Karpas-422 (cell line): ENCODE data around the gene NGB. TPM values are rescaled to one million over a fixed set of nuclear protein-coding genes. Genes with fewer than 3 reads are reported as not detected.

Experiments used
- DNase-seq: peaks from one replicate; pipeline ENCODE4 v3.0.0-alpha.2; 2015
- H2AFZ ChIP-seq: fragments of 200-600 bp; sonication (generic); 2 replicates; pipeline ENCODE4 v1.6.1; 2014; ENCODE audit warnings: antibody characterized with exemption, low read length, mixed read lengths
- H3K27ac ChIP-seq: fragments of 200-600 bp; sonication (generic); 2 replicates; pipeline ENCODE4 v1.5.1; 2014; ENCODE audit warnings: mild to moderate bottlenecking, low read length, moderate library complexity
- H3K27me3 ChIP-seq: fragments of 200-600 bp; sonication (generic); 2 replicates; pipeline ENCODE4 v1.6.1; 2014; ENCODE audit warnings: low read length, mixed read lengths
- H3K36me3 ChIP-seq: fragments of 200-600 bp; sonication (generic); 2 replicates; pipeline ENCODE4 v1.6.1; 2014; ENCODE audit warnings: low read length, mixed read lengths; ENCODE audit not compliant: insufficient read depth
- H3K4me1 ChIP-seq: fragments of 200-600 bp; sonication (generic); 2 replicates; pipeline ENCODE4 v1.6.1; 2014; ENCODE audit warnings: mild to moderate bottlenecking, low read length, mixed read lengths
- H3K4me2 ChIP-seq: fragments of 200-600 bp; sonication (generic); 2 replicates; pipeline ENCODE4 v1.6.1; 2014; ENCODE audit warnings: low read length, low read depth, mild to moderate bottlenecking; ENCODE audit not compliant: poor library complexity, severe bottlenecking
- H3K4me3 ChIP-seq: fragments of 200-600 bp; sonication (generic); 2 replicates; pipeline ENCODE4 v1.5.1; 2014; ENCODE audit warnings: mild to moderate bottlenecking, antibody characterized with exemption, low read length, mixed read lengths
- H3K79me2 ChIP-seq: fragments of 200-600 bp; sonication (generic); 2 replicates; pipeline ENCODE4 v1.6.1; 2014; ENCODE audit warnings: mild to moderate bottlenecking, low read length, mixed read lengths
- H3K9ac ChIP-seq: fragments of 200-600 bp; sonication (generic); 2 replicates; pipeline ENCODE4 v1.6.0; 2014; ENCODE audit warnings: low read length
- H3K9me2 ChIP-seq: fragments of 200-600 bp; sonication (generic), shearing (Covaris generic); replicated peaks from 2 replicates; pipeline ENCODE4 v1.6.0; 2014; ENCODE audit warnings: mild to moderate bottlenecking, low read length, moderate library complexity; ENCODE audit not compliant: insufficient read depth
- H3K9me3 ChIP-seq: fragments of 300-700, 200-600 bp; sonication (generic); 2 replicates; pipeline ENCODE4 v1.6.1; 2014; ENCODE audit warnings: low read length, mixed read lengths
- H4K20me1 ChIP-seq: fragments of 200-600 bp; sonication (generic); 2 replicates; pipeline ENCODE4 v1.6.1; 2014; ENCODE audit warnings: mild to moderate bottlenecking, antibody characterized with exemption, low read length, low read depth; ENCODE audit not compliant: insufficient read depth
- small RNA-seq: library from RNA; depleted of rRNA; stranded (forward); fragments of <200 nt; gene quantifications from one replicate; pipeline ENCODE3, GENCODE V24; 2014
- total RNA-seq: library from RNA; depleted of rRNA; stranded (reverse); fragments of >200 nt; shearing (Covaris generic); gene quantifications from 2 replicates; pipeline ENCODE4 v1.2.3, GENCODE V29; 2014; ENCODE audit warnings: low replicate concordance; rRNA removed

Gene NGB
- total RNA-seq, 1 experiment from 2014 or later = not detected

GRCh38 chr14:77221241-77221871, 49.6 kb downstream of the NGB start:
- Histone ChIP-seq H3K27me3 (no peaks in the 10 kb centered on the region), H3K36me3 (no peaks in the 10 kb centered on the region), H3K27ac (no peak overlapping the region), H3K9me3 (no peaks in the 10 kb centered on the region), H3K4me3 (no peak overlapping the region), H3K4me2 (no peak overlapping the region), H3K79me2 (no peaks in the 10 kb centered on the region), H3K4me1 (no peaks in the 10 kb centered on the region), H3K9me2 (no peaks in the 10 kb centered on the region), H3K9ac (no peak overlapping the region), H2AFZ (no peak overlapping the region), H4K20me1 (peaks cover 6% of the 10 kb centered on the region)
- DNase-seq = no peak

DNA sequence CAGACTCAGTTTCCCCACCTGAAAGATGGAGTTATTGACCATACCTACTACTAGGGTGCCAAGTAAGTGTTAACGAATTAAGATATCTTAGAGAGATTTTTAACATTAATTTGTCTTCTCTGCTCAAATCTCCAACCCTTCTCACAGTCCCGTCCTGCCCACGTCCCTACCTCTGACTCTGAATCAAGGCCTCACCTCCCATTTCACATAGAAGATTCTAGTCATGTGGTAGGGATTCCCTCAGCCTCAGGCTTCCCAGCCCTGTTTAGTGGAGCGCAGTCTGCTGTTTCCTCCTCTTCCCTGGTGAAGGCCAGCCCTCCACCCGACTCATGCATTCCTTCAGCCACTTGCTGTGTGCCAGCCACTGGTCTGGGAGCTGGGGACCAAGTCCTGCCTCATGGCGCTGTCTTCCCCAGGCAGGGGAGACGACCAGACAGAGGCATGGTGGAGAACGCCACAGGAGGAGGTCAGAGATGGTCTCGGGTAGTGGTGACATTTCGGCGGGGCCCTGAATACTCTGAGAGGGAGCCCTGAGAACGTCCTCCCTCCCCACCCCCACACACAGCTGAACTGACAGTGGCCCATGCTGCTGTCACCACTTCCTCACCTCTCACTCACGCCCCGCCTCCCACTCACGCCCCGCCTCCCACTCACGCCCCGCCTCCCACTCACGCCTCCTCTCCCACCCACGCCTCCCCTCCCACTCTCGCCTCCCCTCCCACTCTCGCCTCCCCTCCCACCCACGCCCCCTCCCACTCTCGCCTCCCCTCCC, 50.6 kb downstream of the NGB start:
- Histone ChIP-seq H3K36me3 (no peaks in the 10 kb centered on the region), H2AFZ (no peak overlapping the region), H4K20me1 (peaks cover 6% of the 10 kb centered on the region), H3K4me3 (no peak overlapping the region), H3K9ac (no peak overlapping the region), H3K4me1 (no peaks in the 10 kb centered on the region), H3K9me2 (no peaks in the 10 kb centered on the region), H3K9me3 (no peaks in the 10 kb centered on the region), H3K27ac (no peak overlapping the region), H3K4me2 (no peak overlapping the region), H3K79me2 (no peaks in the 10 kb centered on the region), H3K27me3 (no peaks in the 10 kb centered on the region)
- DNase-seq = no peak

- DNase-seq = no peak
- Histone ChIP-seq H2AFZ (no peak overlapping the region), H3K27me3 (no peaks in the 10 kb centered on the region), H3K4me3 (no peak overlapping the region), H3K4me1 (no peaks in the 10 kb centered on the region), H3K27ac (no peak overlapping the region), H3K9me2 (no peaks in the 10 kb centered on the region), H4K20me1 (peaks cover 6% of the 10 kb centered on the region), H3K9ac (no peak overlapping the region), H3K36me3 (no peaks in the 10 kb centered on the region), H3K79me2 (no peaks in the 10 kb centered on the region), H3K9me3 (no peaks in the 10 kb centered on the region), H3K4me2 (no peak overlapping the region)
Measured at GRCh38 chr14:77219591-77219990, 51.4 kb downstream of the NGB start.

DNA sequence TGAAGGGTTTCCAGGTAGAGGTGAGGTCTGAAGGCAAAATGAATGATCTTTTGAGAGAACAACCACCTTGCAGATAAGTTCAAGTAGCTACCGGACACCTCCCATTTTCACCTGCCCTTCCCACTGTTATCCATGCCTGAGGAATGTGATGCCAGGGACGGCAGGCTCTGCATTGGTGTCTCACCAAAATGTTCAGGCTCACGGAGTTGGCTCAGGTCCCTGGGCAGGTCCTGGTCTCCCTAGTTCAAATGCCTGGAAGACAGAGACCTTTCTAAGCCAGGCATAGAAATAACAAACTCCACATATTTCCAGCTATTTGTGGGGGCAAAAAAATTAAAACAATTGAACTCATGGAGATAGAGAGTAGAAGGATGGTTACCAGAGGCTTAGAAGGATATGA, 53.5 kb downstream of the NGB start:
- Histone ChIP-seq H3K27ac (no peak overlapping the region), H3K4me2 (no peak overlapping the region), H3K9ac (no peak overlapping the region), H3K27me3 (no peaks in the 10 kb centered on the region), H3K79me2 (no peaks in the 10 kb centered on the region), H3K36me3 (no peaks in the 10 kb centered on the region), H3K9me3 (no peaks in the 10 kb centered on the region), H3K9me2 (no peaks in the 10 kb centered on the region), H2AFZ (no peak overlapping the region), H3K4me1 (no peaks in the 10 kb centered on the region), H4K20me1 (peaks cover 6% of the 10 kb centered on the region), H3K4me3 (no peak overlapping the region)
- DNase-seq = no peak

Small RNAs within 50 kb of the gene (small RNA-seq; reads per million reads assigned to genes)
- not detected for gene MIR1260A

Other genes with a start within 250 kb of the NGB start
- gene IRF2BPL, start 242.5 kb downstream of the NGB start, total RNA-seq = 11.8 and 22.2 TPM in 2 replicates
- gene CIPC, start 172.9 kb downstream of the NGB start, total RNA-seq = 34.0 and 47.0 TPM in 2 replicates
- gene ZDHHC22, start 129.4 kb downstream of the NGB start, total RNA-seq = not detected in 2 replicates
- 5.0 and 8.4 TPM in 2 replicates for gene TMEM63C, start 89.4 kb downstream of the NGB start, total RNA-seq
- gene POMT2, start 49.7 kb upstream of the NGB start, total RNA-seq = 24.0 and 30.4 TPM in 2 replicates
- 44.8 and 55.3 TPM in 2 replicates for gene GSTZ1, start 49.8 kb upstream of the NGB start, total RNA-seq
- gene TMED8, start 105.9 kb upstream of the NGB start, total RNA-seq = 41.3 and 73.8 TPM in 2 replicates
- 2.2 and 3.3 TPM in 2 replicates for gene SAMD15, start 106.2 kb upstream of the NGB start, total RNA-seq
- gene NOXRED1, start 152.3 kb upstream of the NGB start, total RNA-seq = 0.60 and 0.97 TPM in 2 replicates
- gene VIPAS39, start 186.4 kb upstream of the NGB start, total RNA-seq = 33.9 and 39.0 TPM in 2 replicates
- 200 and 369 TPM in 2 replicates for gene AHSA1, start 186.9 kb upstream of the NGB start, total RNA-seq
- gene ISM2, start 227.6 kb upstream of the NGB start, total RNA-seq = 0.11 and 0.89 TPM in 2 replicates